ENCODE data around the gene EIF4G3. TPM values are rescaled to one million over a fixed set of nuclear protein-coding genes. Genes with fewer than 3 reads are reported as not detected.
A peak's percentile ranks its signal among the peaks of the same experiment; 100 is the strongest.

EIF4G3 gene, protein sequence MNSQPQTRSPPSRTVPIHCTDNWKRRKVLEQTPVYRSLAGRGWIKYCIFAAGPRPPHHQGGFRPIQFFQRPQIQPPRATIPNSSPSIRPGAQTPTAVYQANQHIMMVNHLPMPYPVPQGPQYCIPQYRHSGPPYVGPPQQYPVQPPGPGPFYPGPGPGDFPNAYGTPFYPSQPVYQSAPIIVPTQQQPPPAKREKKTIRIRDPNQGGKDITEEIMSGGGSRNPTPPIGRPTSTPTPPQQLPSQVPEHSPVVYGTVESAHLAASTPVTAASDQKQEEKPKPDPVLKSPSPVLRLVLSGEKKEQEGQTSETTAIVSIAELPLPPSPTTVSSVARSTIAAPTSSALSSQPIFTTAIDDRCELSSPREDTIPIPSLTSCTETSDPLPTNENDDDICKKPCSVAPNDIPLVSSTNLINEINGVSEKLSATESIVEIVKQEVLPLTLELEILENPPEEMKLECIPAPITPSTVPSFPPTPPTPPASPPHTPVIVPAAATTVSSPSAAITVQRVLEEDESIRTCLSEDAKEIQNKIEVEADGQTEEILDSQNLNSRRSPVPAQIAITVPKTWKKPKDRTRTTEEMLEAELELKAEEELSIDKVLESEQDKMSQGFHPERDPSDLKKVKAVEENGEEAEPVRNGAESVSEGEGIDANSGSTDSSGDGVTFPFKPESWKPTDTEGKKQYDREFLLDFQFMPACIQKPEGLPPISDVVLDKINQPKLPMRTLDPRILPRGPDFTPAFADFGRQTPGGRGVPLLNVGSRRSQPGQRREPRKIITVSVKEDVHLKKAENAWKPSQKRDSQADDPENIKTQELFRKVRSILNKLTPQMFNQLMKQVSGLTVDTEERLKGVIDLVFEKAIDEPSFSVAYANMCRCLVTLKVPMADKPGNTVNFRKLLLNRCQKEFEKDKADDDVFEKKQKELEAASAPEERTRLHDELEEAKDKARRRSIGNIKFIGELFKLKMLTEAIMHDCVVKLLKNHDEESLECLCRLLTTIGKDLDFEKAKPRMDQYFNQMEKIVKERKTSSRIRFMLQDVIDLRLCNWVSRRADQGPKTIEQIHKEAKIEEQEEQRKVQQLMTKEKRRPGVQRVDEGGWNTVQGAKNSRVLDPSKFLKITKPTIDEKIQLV (N-terminal part only)
- total RNA-seq (2013; cell fraction: nucleolus; rRNA removed): 112 and 114 TPM in 2 replicates
- total RNA-seq (2014; rRNA removed) (23.1 and 23.8 TPM in 2 replicates), total RNA-seq (2014; rRNA removed; fragmentation: Illumina TruSeq; extraction: Trizol) (38.2 and 39.0 TPM in 2 replicates), total RNA-seq (2021) (39.9 and 42.8 TPM in 2 replicates), polyA plus RNA-seq (2011; rRNA removed) (39.4 and 45.1 TPM in 2 replicates), polyA plus RNA-seq (2014; fragmentation: Illumina TruSeq; extraction: Trizol) (40.3 and 50.2 TPM in 2 replicates), polyA plus RNA-seq (2014; fragmentation: Nextera tagmentation; extraction: Ambion mirVana) (10 to 100 TPM in 1 of 2 experiments, 1 to 10 TPM in 1; 7.4 to 10.2 TPM), polyA plus RNA-seq (2014; rRNA removed) (32.0 and 34.3 TPM in 2 replicates), polyA plus RNA-seq (2016; fragmentation: Nextera tagmentation; extraction: Ambion mirVana) (10 to 100 TPM; 10.0 to 21.3 TPM), polyA minus RNA-seq (2011; rRNA and poly(A)+ RNA removed) (40.9 and 45.5 TPM in 2 replicates), Bru-seq, nascent RNA (percentile 70 among the genes with signal in this experiment), BruChase-seq, experiment 1, labeled RNA remaining after a 6-hour chase (percentile 74 among the genes with signal in this experiment), BruChase-seq, experiment 2, labeled RNA remaining after a 2-hour chase (percentile 68 among the genes with signal in this experiment)
- 14.1 TPM for polyA plus RNA-seq (2011; ENCODE audit: low read depth)
- 30.0 and 35.0 TPM in 2 replicates for polyA plus RNA-seq (2011; cell fraction: cytosol; rRNA removed)
- 42.1 and 50.6 TPM in 2 replicates for polyA plus RNA-seq (2011; cell fraction: nucleus; rRNA removed)
- polyA plus RNA-seq (2012): 18.3 and 18.9 TPM in 2 replicates
- polyA minus RNA-seq (2011; cell fraction: cytosol; rRNA and poly(A)+ RNA removed): 15.6 and 17.0 TPM in 2 replicates
- 27.4 and 58.9 TPM in 2 replicates for polyA minus RNA-seq (2011; cell fraction: nucleus; rRNA and poly(A)+ RNA removed)
- long read RNA-seq, experiment 1, partial matches to known transcripts: 3 of 6 reads
- long read RNA-seq, experiment 1, other reads (novel, unspliced or antisense): 3 of 6 reads
- long read RNA-seq, experiment 2, partial matches to known transcripts: 32 of 44 reads
- long read RNA-seq, experiment 2, other reads (novel, unspliced or antisense): 12 of 44 reads

DNA sequence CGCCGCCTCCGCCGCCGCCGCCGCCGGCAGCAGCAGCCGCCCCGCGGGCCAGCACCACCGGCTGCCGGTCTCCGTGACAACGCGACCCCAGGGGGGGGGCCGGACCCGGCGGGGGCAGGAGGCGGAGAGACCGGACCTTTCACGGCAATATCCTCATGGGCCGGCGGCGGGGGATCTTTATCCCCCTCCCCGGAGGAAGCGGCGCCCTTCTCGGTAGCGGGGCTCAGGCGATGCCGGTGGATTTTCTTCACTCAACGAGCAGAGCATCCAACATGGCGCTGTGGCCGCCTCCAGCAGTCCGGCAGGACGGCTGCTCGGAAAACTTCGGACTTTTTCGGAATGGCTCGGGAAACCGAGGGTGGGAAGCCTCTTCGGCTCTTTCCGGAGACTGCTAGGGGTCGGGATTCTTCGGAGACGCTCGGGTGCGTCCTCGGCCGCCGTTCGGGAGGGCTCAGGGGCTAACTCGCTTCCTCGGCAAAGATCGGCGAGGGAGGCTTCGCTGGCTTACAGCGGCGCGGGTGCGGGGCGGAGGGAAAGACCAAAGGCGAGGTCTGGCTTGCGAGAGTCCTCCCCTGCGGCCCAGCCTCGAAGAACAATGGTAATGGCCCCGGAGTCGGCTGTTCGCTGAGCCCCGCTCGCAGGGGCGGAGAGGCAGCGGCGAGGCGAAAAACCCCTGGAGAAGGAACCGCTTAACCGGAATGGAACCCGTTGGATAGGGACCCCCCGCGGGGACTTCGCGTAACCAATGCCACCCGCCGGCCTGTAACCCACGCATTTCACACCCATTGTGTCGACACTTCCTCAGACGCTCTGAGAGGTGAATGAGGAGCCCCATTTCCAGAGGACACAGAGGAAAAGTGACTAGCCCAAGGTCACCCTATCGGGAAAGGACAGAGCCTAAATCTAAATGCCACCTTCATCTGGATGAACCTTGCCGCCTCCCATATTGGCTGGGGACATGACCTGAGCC, at the start of gene EIF4G3:
EIF4G3 (minus strand) TSS at position 312 of the 970 bp plus-strand sequence. CDS start 174,155 bp downstream, outside the sequence.
- Histone ChIP-seq H3K4me3 (peak within 1 kb of the TSS; percentile 100), H3K27me3 (replicated peaks in 1 of 2; ENCODE audit: control insufficient read depth in 2 of 2, insufficient read depth in 2 of 2, low read length in 1 of 2) (no peaks in the 10 kb centered on the region), H3K36me3 (ENCODE audit: control insufficient read depth in 2 of 2, insufficient read depth in 2 of 2, low read length in 1 of 2) (no peaks in the 10 kb centered on the region), H3K9ac (ENCODE audit: control insufficient read depth, insufficient read depth, low read length) (peak within 1 kb of the TSS; percentile 82), H3K4me2 (ENCODE audit: control insufficient read depth, insufficient read depth) (peak within 1 kb of the TSS; percentile 86), H3K79me2 (ENCODE audit: control insufficient read depth, insufficient read depth, low read length) (peaks cover 32% of the 10 kb centered on the region), H3K4me1 (ENCODE audit: control insufficient read depth, insufficient read depth, low read length) (no peaks in the 10 kb centered on the region; the same call in 1 of the 2 replicates), H2AFZ (ENCODE audit: control insufficient read depth, low read depth, low read length) (peak within 1 kb of the TSS; percentile 92), H3K27ac (ENCODE audit: control insufficient read depth, insufficient read depth) (peak within 1 kb of the TSS; percentile 81), H4K20me1 (ENCODE audit: control insufficient read depth, insufficient read depth) (no peaks in the 10 kb centered on the region), H3K9me3 (replicated peaks; ENCODE audit: control insufficient read depth, insufficient read depth, low read length) (no peaks in the 10 kb centered on the region)
- ATAC-seq (peak; percentile 98), FAIRE-seq (peak; percentile 97), DNase-seq (ENCODE audit: low read depth, low spot score) (peak; percentile 75)
- SMC1A ChIA-PET (ENCODE audit: uncharacterized antibody, unreplicated experiment): interaction anchor here (1.4 to 1.8 kb wide), 2 partner anchors 12 to 194 kb away, joined by 3 to 4 read pairs; no protein-coding TSS in a partner anchor
- POLR2A ChIA-PET: interaction anchor here (0.6 kb wide), 1 partner anchor 1940 kb away, joined by 3 read pairs; no protein-coding TSS in a partner anchor
- RAD21 ChIA-PET (ENCODE audit: unreplicated experiment): interaction anchor here (0.6 to 1.3 kb wide), 3 partner anchors 18 to 193 kb away, joined by 3 read pairs; no protein-coding TSS in a partner anchor
- CTCF ChIA-PET: interaction anchor here (1.2 kb wide), 1 partner anchor 13 kb away, joined by 3 read pairs; no protein-coding TSS in a partner anchor
- WGBS (ENCODE audit: insufficient coverage, insufficient replicate concordance, low lambda C conversion rate, missing lambda C conversion rate): 1% methylated on average over 66 of the region's 90 CpGs
- intact Hi-C loops (cut with micrococcal nuclease; ENCODE audit: unreplicated experiment) (loop anchor here (10.0 kb wide), 2 partner anchors 182 to 392 kb away; partner anchors contain the start of gene HP1BP3), in situ Hi-C loops (cut with MboI) (no loop called here)
- BruUV-seq (replicated peaks): no TSS peak
- TF ChIP-seq NR2C2 (IDR thresholded peaks at IDR 0.05; ENCODE audit: borderline replicate concordance, control insufficient read depth, insufficient read length, low read depth) (no peak), KDM1A (IDR thresholded peaks at IDR 0.05; ENCODE audit: borderline replicate concordance) (no peak), RAD51 (IDR thresholded peaks at IDR 0.05) (no peak)
- TF ChIP-seq, protein P1, sequence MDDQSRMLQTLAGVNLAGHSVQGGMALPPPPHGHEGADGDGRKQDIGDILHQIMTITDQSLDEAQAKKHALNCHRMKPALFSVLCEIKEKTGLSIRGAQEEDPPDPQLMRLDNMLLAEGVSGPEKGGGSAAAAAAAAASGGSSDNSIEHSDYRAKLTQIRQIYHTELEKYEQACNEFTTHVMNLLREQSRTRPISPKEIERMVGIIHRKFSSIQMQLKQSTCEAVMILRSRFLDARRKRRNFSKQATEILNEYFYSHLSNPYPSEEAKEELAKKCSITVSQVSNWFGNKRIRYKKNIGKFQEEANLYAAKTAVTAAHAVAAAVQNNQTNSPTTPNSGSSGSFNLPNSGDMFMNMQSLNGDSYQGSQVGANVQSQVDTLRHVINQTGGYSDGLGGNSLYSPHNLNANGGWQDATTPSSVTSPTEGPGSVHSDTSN (IDR thresholded peaks at IDR 0.05; ENCODE audit: insufficient replicate concordance, low read depth, low read length): no peak
- TF ChIP-seq, protein P2, sequence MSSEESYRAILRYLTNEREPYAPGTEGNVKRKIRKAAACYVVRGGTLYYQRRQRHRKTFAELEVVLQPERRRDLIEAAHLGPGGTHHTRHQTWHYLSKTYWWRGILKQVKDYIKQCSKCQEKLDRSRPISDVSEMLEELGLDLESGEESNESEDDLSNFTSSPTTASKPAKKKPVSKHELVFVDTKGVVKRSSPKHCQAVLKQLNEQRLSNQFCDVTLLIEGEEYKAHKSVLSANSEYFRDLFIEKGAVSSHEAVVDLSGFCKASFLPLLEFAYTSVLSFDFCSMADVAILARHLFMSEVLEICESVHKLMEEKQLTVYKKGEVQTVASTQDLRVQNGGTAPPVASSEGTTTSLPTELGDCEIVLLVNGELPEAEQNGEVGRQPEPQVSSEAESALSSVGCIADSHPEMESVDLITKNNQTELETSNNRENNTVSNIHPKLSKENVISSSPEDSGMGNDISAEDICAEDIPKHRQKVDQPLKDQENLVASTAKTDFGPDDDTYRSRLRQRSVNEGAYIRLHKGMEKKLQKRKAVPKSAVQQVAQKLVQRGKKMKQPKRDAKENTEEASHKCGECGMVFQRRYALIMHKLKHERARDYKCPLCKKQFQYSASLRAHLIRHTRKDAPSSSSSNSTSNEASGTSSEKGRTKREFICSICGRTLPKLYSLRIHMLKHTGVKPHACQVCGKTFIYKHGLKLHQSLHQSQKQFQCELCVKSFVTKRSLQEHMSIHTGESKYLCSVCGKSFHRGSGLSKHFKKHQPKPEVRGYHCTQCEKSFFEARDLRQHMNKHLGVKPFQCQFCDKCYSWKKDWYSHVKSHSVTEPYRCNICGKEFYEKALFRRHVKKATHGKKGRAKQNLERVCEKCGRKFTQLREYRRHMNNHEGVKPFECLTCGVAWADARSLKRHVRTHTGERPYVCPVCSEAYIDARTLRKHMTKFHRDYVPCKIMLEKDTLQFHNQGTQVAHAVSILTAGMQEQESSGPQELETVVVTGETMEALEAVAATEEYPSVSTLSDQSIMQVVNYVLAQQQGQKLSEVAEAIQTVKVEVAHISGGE (CRISPR knock-in tag; IDR thresholded peaks at IDR 0.05): no peak

Measured in GM12878 (cell line).